Activated CD8-positive, alpha-beta memory T cell treated with anti-CD3 and anti-CD28 coated beads, Interleukin-2, amount 50 U/mL, for 24 hours (primary cell): ENCODE measurements around the gene MRPL53.
"Not testable (repeated sequence)": the region's sequence is repeated elsewhere in the genome, so short reads cannot be mapped to it uniquely, and the experiment has no call there.

Experiments used
- DNase-seq: peaks from one replicate; pipeline ENCODE4 v3.0.0-alpha.2; 2020; ENCODE audit errors: extremely low read depth

The MRPL53 gene

DNA sequence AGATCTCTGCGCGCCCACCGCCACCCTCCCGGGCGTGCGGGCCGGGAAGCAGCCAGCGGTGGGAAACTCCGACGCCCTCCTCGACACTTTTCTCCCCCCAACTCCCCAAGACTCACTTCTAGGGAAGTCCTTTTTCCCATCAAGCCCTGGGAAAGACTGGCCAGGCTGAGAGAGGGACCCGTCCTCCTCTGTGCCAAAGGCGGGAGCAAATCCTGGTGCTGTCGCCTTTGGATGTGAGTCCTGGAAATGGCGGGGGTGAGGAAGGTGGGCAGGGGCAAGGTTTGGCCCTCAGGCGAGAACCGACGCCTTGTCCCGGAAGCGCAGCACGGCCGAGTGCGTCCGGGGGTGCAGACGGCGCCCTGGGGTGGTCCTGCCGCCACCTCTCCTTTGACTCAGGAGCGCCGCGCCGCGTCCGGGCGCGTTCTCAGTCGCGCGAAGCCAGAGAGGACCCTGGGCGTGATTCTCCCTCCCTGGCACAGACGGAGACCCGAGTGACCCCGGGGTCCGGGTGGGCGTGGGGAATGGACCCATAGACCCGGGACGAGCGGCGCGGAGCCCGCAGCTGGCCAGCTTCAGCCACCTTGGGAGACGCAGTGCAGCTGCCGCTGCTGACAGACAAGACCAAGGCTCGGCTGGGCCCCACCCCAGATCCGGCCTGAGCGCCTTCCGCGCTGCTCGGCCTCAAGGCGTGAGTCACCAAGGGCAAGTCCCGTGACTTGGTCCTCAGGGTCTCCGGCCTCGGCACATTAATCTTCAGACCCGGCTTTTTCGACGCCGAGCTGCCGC, 30.4 kb upstream of the MRPL53 start:
- no peak for DNase-seq

DNA sequence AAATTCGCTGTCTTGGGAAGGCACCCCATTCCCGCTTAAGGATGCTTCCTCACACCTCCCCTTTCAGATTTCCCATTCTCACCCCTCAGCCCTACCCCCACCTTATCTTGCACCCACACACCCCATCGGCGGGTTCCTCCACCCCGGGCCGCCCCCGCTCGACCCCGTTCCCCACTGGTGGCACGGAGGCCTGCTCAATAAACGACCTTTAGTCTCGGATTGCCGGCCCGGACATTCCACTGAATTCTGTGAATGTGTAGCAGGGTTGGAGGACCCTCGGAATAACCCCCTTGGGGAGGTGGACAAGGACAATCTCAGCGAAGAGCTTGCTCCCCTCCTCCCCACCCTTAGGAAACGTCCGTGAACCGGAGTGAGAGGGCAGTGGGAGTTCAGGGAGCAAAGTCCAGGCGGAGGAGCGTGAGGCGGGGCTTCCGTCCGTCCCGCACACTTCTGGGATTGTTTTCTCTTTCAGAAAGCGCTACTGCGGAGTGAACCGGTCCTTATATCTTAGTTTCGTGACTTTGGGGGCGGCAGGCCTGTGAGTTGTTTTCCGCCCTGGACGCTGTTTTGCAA, 29.8 kb upstream of the MRPL53 start:
- no peak for DNase-seq

DNA sequence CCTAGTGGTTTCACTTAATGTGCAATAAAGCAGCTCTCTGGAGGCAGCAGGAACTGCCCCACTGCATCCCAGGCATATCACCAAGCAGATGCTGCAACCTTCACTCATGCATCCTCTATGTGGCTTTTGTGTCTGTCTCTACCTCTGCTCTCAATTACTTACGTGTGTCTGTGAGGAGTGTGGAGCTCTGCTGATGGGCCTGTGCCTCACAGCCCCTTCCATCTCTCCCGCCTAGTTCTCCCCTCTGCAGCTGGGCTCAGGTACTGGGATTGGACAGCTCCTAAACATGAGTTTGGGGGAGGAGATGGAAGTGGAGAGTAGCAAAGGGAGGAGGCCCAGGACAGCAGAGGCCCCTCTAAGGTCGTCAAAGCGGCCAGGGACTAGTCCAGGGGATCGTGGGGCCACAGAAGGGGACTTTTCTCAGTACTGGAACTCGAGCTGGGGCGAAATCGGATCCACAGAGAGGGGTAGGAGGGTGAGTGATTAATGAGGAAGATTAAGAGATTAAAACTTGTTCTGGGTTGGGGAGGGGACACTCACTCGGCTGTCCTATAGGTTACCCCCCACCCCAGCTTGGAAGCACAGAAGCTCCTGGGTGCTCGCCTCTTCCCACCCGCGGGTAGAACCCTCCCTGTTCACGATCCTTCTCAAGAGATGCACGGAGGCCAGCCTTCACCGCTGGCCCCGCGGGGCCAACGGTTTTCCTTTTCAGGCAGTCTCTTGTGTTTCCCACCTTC, 29.0 kb upstream of the MRPL53 start:
- no peak for DNase-seq

DNA sequence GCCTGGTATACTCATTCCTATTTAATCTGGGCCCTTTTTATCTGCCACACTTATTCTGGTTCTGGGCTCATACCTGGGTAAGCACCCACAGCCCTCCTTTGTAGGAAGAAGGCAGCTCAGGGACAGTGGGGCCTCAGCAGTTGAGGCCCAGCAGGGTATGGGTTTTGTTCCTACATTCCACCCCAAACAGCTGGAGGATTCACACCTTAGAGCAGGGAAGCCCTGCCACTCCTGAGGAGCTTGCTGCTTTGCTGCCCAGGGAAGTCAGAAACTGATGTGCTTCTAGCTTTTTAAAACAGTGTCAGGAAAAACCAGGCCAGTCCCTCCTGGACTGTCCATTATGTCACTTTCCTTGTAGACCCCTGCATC, 28.1 kb upstream of the MRPL53 start:
- no peak for DNase-seq

DNA sequence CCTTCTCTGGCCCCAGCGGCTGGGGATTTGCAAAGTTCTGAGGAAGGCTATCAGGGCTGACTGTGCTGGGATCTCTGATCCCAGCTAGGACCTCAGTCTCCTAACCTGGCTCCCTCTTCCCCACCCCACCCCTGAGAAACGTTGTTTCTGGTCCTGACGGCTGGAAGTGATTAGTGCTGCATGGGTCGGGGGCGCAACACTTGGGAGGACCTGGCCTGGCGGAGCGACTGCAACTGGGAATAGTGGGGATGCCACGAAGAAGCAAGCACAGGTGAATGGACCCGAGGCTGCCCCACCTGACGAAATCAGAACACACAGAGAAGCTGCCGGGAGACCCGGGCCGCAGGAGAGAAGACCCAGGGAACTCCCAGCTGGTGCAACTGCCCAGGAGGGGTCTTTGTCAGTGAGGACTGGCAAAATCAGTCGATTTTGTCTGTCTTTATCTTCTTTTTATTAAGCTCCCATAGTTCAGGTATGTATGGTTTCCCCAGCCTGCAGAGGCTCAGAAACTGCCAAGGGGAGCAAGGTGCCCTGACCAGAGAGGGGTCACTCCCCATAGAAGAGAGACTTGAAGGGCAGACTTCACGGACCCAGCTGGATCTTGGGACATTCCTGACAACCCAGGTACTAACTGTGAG, 27.6 kb upstream of the MRPL53 start:
- no peak for DNase-seq

DNA sequence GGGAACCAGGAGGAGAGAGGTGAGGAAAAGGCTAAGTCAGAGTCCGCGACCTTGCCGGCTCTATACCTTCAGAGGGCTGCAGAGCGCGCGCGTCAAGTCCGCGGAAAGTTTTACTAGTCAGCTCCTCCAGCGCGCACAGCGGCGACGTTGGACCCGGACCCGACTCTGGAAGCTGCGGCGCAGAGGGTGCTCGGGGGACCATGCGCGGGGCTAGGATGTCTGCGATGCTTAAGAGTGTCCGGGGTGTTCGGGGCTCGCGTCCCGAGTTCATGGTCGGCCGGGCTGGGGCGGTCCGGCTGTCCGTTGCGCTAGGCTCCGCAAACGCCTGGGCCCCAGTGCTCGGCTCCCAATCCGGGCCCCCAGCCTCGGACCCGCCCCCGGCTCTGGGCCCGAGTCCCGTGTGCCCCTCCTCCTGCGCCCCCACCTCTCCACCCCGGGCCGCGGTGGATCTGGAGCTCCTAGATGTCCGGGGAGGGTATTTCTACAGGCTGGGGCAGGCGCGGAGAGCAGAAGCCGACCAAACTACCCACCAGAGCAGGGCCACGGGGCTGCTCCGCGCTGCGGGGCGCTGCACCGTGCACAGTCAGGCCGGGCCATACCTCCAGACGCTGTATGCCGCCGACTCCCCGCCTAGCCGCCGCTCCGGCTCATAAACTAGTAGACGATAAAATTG, 26.9 kb upstream of the MRPL53 start, which contains the start of gene LBX2:
LBX2 (minus strand) TSS at position 337 of the 673 bp plus-strand sequence; CDS start at position 271, 66 bp downstream.
- DNase-seq: no peak

DNA sequence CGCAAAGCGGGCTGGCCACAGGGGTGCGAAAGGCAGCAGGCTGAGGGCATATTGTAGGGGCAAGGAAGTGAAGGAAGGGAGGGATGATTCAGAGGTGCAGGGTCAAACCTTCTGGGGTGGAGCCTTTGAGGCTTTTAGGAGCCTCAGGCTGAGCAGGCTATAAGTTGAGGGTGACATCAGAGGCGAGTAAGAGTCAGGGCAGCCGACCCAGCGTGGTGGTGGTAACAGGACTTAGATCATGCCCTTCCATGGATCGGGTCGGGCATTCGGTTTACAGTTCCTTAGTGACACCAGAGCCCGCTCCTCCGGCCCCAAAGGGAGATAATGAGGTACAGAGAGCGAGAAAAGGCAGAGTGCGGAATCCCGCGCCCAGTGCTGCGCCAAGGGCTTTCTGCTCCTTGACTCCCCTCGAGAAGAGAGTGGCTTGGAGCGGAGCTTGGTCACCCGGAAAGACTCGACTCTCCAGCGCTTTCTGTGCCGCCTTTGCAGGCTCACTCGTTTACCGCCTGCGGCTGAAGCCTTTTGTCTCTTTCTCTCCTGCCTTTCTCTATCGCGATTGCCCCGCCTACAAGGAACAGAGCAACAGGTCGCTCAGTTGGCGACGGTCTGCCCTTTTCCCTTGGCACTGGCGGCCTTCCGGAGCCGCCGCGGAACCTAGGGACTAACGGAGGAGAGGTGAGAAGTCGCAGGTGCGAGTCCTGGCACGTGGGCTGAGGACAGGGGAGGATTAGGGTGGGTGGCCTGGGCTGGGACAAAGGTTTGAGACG, 26.2 kb upstream of the MRPL53 start:
- DNase-seq: no peak

DNA sequence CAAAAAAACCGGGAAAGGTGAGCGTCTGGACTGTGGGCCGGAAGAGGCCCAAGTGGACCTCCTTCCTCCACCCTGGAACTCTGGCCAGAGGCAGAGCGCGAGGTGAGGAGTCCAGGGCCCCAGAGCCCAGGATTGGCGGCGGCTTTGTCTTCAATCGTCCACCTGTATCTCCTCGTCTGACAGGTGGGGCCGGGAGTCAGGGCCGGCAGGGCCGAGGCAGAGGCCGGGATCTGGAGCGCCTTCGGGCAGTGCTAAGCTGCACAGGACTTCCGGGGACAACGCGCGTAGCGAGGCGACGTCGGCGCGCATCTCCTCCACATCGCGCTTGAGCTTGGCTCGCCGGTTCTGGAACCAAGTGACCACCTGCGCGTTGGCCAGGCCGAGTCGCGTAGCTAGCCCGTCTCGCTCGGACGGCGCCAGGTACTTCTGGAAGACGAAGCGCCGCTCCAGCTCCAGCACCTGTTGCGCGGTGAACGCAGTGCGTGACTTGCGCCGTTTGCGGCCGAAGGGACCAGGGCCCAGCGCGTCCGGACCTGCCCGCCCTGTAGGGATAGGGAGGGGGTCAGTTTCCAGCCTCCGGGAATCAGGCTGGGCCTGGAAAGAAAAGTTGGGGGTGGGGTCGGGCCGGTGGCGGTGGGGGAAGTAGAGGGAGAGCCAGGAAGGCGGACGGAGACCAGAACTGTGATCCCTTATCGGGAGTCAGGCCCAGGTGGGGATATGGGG, 25.5 kb upstream of the MRPL53 start:
- DNase-seq: no peak

DNA sequence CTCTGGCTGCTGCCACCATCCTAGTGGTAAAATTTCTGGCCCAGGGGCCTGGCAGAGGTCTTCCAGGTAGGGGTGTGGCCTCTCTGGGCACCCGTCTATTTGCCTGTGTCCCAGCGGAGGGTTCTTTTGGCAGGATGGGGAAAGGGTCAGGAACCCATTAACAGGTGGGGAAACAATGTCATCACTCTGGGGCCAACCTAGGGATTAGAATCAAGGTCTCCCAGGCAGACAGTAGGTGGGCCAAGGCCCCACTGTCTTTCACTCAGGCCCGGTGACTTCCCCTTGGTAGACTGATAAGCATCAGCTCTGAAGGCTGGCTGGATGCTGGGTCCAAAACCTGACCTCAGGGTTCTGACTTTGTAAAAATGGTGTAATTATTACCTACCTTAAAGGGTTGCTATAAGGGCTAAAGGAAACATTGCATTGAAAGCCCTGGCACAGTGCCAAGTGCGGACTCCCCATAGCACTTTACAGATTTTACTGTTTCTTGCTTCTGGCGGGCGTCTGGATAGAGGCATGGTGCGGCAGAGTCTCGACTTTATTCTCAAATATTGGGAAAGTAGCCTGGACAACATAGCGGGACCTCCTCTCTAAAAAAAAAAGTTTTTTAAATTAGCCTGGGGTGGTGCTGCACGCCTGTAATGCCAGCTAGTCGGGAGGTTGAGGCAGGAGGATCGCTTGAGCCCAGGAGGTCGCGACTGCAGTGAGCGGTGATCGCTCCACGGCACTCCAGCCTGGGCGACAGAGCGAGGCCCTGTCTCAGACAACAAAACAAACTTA, 24.7 kb upstream of the MRPL53 start:
- no peak for DNase-seq

DNA sequence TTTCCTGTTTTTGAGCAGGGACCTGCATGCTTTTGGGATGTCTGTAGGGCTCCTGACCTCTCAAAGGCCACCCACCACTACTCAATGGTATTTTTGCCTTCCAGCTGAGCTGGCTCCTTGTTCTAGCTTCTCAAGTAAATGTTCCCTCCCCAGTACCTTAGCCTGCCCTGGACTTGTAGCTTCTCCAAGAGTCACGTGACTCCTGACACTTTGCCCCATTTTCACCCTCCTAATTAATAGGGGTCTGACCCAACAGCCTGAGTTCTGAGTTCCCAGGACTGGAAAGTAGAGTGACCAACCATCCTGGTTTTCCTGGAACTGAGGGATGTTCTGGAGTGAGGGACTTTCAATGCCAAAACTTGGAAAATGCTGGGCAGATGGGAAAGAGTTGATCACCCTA, 23.0 kb upstream of the MRPL53 start:
- no peak for DNase-seq

DNA sequence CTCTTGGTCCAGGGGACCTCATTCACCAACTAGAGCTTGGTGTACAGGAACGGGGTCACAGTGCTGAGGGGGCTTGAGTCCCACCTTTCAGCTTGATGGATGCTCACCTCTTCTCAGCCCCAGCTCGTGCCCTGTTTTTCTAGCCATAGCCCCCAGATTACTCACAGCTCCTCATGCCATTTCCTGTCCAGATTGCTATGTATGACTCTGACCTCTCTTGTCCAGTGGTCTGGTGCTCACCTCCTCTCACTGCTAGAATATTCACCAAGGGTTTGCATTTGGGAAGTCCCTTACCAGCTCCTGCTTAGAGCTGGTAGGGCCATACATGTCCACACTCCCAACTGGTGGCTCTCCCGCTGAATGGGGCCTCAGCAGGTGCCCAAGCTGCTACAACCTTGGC, 21.1 kb upstream of the MRPL53 start:
- DNase-seq: no peak

DNA sequence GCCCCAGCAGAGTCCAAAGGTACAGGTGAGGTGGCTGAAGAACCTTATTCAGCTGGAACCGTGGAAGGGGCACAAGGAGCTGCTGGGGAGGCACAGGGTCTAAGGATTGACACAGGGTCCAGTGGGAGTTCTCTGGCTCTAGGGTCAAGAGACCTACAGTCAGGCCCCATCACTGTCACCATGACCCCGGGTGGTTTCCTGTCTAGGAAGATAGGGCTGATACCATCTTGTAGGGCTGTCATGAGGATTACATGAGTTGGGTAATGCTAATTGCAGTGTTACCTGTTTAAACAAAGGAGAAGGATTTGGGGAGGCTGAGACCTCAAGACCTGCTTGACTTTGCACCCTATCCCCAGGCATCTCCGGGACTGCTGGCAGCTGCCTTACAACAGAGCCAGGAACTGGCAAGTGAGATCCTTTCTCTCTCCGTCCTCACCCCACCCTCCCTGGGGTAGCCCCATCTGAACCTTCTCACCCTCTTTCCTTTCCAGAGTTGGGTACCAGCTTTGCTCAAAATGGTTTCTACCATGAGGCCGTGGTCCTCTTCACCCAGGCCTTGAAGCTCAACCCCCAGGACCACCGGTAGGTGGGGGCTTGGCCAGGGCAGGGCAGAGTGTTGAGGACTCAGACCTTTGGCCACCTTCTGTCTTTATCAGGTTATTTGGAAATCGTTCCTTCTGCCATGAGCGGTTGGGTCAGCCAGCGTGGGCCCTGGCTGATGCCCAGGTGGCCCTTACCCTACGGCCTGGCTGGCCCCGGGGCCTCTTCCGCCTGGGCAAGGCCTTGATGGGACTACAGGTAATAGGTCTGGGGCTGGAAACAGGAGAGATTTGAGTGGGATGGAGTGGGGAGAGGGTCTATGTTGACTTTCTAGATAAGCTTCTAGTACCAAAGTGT, 19.4 kb upstream of the MRPL53 start:
- no peak for DNase-seq

DNA sequence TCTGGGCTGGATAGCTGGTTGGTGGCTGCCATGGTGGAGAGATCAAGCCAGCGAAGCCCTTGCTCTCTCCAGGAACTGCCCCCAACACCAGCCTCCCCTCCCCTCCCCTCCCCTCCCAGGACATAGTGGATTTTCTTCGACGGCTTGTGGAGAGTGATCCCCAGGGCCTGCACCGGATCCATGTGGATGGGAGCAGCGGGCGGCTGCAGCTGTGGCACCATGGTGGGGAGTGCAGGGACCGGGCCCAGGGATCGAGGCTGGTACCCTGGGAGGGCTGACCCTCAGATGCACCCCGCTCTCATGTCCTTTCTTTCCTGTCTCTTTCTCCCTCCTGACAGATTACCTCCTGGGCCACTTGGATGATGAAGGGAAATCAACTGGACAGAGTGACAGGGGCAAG, 17.4 kb upstream of the MRPL53 start:
- no peak for DNase-seq

DNA sequence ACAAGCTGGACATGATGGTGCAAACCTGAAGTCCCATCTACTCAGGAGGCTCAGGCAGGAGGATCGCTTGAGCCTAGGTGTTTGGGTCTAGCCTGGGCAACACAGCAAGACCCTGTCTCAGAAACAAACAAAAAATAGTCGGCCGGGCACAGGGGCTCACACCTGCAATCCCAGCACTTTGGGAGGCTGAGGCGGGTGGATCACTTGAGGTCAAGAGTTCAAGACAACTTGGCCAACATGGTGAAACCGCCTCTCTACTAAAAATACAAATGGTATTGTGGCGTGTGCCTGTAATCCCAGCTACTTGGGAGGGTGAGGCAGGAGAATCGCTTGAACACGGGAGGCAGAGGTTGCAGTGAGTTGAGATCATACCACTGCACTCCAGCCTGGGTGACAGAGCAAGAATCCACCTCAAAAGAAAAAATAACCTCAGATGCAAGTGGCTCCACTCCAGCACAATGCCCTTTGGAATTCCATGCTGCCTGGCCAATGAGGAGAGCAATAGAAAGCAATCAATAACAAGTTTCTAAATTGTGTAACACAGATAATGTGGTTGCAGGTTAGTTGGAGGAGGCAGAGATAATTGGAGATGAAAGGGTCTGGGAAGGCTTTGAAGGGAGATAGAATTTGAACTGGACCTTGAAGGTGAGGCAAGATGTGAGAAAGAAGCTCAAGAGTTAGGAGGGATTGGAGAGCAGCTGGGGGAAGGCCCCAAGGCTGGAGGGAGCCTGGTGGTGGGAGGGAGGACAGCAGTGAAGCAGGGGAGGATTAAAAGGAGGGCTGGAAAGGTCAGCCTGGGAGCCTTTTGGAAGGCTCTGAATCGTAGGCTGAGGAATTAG, 16.4 kb upstream of the MRPL53 start:
- DNase-seq: no peak

DNA sequence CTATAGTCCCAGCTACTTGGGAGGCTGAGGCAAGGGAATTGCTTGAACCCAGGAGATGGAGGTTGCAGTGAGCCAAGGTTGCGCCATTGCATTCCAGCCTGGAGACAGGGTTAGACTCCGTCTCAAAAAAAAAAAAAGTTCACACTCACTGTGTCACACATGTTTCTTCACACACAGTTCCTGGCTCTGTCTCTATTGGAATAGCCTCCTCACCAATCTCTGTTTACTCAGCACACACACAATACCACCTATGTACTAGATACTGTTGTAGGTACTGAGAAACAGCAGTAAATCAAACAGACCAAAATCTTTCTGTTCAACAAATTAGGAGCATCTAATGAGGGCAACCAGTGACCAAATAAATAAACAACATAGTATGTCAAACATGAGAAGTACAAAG, 13.7 kb upstream of the MRPL53 start:
- no peak for DNase-seq

DNA sequence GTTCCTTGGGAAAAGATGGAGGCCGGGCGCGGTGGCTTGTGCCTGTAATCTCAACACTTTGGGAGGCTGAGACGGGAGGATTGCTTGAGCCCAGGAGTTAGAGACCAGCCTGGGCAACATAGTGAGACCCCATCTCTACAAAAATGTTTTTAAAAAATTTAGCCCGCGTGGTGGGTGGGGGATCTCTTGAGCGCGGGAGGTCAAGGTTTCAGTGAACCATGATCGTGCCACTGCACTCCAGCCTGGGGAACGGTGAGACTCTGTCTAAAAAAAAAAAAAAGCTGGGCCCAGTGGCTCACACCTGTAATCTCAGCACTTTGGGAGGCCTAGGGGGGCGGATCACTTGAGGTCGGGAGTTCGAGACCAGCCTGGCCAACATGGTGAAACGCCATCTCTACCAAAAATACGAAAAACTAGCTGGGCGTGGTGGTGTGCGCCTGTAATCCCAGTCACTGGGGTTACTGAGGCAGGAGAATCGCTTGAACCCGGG, 11.2 kb upstream of the MRPL53 start:
- DNase-seq: not testable (repeated sequence)
